Pons (tissue), 1 donor: ENCODE measurements around the gene LEPROT.

ENCODE experiments used
- DNase-seq: peaks from one replicate; pipeline ENCODE4 v3.0.0-alpha.2; 2016; ENCODE audit warnings: low spot score

LEPROT gene

DNA sequence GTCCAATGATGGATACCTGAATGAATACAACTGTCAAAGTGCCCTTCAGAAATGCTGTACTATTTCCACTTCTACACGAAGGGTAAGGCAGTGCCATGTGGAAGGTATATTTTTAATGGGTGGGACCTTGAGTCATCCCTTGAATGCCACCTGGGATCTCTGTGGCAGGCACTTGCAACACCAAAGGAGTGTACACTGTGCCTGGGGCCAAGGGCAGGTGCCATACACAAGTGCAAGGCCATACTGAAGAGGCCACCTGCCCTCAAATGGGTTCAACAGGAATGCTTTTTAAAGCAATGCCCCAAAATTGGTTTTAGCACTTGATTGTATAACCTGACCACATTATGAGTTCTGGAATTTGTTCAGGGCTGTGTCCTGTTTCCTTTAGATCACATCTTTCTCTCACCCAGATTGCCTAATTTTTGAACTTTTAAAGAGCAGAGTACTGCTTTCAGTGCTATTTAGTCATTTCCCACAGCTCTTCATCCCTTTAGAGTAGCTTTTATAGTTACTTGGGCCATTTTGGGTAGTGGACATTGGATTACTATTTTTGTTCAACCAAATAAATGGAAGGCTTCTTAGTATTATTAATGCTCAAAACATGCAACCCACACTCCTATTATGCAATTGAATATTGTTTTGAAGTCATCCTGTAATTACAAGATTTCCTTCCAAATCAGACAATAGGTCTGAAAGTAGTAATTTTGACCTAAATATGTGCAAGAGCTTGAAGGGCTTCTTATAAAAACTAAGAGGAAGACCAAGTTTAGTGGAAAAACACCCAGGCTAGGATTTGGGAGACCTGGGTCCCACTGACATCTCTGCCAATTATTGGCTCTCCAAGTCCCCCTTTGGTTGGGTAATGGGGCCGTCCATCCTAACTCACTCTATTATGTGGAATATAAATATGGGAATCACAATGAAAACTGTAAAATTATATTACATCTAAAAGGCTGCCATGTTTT lies 57.2 kb downstream of the LEPROT start:
- no peak for DNase-seq

DNA sequence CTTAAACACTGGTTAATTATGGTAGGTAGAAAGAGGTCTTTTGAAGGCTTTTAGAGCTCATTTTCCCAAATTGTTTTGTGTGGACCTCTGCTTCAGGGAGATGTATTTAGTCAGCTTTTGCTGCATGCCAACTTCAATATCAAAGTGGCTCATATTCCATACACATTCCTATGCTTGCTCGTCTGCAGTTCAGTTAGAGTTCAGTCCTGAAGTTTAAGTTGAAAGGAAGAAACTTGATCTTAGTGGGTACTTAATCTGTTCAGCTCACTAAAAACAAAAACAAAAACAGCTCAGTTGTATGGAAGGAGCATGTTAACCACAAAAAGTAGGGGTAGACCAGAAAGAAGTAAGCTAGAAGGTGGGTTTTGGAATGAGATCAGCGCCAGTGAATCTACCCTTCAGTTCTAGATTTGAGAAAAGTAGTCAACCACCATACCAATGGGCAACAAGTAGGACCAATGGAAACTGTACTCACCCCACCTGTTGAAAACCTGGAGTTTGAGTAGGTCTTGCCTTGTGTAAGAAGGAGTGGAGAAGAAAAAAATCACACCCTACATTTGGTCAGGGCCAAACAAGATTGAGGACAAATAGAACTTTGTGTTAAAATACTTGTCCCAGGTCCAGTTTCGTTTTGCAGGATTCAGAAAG lies 58.0 kb downstream of the LEPROT start:
- DNase-seq, result no peak

DNA sequence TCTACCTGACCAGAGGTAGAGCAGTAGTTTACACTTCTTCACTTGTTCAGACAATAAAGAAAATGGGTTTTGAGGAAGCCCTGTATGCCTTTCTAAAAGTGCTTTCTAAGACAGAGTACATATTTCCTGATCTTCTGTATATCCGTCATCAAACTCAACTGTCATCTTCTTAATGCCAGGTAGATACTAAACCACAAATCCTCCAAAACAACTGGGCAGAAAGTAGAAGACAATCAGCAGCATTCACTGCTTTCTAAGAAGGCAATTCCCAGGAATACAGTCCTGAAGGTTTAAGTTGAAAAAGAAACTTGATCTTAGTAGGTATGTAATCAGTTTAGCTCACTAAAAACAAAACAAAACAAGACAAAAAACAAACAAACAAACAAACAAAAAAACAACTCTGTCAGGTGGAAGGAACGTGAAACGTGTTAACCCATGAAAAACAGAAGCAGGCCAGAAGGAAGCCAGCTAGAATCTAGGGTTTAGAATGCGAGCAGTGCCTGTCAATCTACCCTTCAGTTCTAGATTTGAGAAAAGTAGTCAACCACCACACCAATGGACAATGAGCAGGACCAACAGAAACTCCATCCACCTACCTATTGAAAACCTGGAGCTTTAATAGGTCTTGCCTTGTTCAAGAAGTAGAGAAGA lies 59.2 kb downstream of the LEPROT start:
- DNase-seq, result no peak

DNA sequence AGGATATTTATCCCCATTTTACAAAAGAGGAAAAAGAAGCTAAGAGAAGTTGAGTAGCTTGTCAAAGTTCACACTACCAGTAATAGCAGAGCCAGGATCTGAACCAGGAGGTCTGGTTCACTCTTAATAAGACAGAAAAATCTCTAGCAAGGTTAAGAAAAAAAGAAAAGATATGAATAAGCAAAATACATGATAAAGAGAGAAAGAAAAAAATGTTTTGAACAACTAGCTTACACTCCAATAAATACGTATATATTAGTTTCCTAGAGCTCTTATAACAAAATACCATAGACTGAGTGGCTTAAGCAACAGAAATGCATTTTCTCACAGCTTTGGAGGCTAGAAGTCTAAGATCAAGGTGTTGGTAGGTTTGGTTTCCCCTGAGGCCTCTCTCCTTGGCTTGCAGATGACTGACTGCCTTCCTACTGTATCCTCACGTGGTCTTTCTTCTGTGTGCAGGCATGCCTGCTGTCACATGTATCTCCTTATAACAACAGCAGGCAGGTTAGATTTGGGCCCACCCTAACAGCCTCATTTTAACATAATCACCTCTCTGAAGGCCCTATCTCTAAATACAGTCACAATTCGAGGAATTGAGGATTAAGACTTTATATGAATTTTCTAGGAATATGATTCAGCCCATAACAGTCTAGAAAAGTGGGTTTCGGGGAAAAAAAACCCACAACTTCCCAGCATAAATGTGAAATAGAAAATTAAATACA lies 60.4 kb downstream of the LEPROT start:
- no peak for DNase-seq

DNA sequence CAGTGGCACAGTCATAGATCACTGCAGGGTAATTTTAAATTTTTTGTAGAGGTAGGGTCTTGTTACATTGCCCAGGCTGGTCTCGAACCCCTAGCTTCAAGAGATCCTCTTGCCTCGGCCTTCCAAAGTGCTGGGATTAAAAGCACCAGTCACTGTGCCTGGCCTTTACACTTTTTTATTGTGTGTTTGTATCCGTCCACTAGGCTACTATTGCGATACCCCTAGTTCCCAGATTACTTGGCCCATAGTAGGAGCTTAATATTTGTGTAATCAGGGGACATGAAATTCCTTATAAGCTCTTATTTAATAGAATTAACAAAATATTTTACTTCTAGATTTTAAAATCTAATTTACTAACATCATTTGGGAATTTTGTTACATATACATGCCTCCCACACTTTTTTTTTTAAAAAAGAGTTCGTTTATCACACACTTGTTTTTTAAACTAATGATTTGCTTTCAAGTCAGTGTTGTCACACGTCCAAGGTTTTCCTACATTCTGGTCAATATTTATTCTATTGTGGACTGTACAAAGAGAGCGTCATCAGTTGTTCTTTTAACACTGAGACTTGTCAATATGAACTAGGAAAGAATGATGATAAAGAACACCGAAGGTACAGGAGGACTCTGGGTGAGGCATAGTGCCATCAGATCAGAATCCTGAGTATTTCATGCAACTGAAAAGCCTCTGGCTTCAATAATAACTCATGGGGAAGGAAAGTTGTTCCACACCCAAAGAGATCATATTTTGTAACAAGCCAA lies 63.7 kb downstream of the LEPROT start:
- DNase-seq, result no peak
